ENCODE measurements around the gene NUB1. TPM values are rescaled to one million over a fixed set of nuclear protein-coding genes. Genes with fewer than 3 reads are reported as not detected.
A peak's percentile ranks its signal among the peaks of the same experiment; 100 is the strongest.

Gene NUB1
- total RNA-seq, 1 donor from 2014 or later: 55.2 TPM

DNA sequence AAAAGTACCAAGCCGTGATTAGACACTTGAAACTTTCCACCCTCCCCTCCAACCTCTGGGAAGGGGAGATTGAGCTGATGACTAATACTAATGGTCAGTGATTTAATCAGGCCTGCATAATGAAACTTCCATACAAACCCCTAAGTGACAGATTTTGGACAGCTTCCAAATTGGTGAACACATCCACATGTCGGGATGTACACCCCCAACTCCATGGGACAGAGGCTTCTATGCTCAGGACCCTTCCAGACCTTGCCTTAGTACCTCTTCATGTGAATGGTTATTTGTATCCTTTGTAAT lies 4.8 kb downstream of the NUB1 start:
- ATAC-seq: no peak
- no peak for DNase-seq
- H3K4me3 ChIP-seq: no peak overlapping the region
- H3K9me3 ChIP-seq: no peaks in the 10 kb centered on the region
- H3K27ac ChIP-seq: no peak overlapping the region
- H3K4me1 ChIP-seq: peaks cover 24% of the 10 kb centered on the region
- TF ChIP-seq, protein P1, sequence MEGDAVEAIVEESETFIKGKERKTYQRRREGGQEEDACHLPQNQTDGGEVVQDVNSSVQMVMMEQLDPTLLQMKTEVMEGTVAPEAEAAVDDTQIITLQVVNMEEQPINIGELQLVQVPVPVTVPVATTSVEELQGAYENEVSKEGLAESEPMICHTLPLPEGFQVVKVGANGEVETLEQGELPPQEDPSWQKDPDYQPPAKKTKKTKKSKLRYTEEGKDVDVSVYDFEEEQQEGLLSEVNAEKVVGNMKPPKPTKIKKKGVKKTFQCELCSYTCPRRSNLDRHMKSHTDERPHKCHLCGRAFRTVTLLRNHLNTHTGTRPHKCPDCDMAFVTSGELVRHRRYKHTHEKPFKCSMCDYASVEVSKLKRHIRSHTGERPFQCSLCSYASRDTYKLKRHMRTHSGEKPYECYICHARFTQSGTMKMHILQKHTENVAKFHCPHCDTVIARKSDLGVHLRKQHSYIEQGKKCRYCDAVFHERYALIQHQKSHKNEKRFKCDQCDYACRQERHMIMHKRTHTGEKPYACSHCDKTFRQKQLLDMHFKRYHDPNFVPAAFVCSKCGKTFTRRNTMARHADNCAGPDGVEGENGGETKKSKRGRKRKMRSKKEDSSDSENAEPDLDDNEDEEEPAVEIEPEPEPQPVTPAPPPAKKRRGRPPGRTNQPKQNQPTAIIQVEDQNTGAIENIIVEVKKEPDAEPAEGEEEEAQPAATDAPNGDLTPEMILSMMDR (IDR thresholded peaks at IDR 0.05): no peak
- peaks cover 41% of the 10 kb centered on the region for H3K36me3 ChIP-seq
- no peaks in the 10 kb centered on the region for H3K27me3 ChIP-seq
- intact Hi-C loops (cut with DNase I): no loop called here

DNA sequence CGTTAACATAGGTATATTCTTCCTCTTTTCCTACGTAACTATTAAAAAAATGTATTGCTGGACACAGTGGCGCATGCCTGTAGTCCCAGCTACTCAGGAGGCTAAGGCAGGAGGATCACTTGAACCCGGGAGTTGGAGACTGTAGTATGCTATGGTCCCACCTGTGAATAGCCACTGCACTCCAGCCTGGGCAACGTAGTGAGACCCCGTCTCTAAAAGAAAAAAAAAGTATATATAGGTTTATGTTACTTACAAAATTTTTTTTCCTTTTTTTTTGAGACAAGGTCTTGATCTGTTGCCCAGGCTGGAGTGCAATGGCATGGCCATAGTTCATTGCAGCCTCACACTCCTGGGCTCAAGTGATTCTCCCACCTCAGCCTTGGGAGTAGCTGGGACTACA lies 5.6 kb downstream of the NUB1 start:
- DNase-seq (no peak), ATAC-seq (no peak)
- Histone ChIP-seq H3K36me3 (peaks cover 49% of the 10 kb centered on the region), H3K9me3 (no peaks in the 10 kb centered on the region), H3K4me3 (no peak overlapping the region), H3K4me1 (peaks cover 24% of the 10 kb centered on the region), H3K27me3 (no peaks in the 10 kb centered on the region), H3K27ac (no peak overlapping the region)
- TF ChIP-seq, protein P1 (IDR thresholded peaks at IDR 0.05): no peak
- intact Hi-C loops (cut with DNase I): no loop called here

DNA sequence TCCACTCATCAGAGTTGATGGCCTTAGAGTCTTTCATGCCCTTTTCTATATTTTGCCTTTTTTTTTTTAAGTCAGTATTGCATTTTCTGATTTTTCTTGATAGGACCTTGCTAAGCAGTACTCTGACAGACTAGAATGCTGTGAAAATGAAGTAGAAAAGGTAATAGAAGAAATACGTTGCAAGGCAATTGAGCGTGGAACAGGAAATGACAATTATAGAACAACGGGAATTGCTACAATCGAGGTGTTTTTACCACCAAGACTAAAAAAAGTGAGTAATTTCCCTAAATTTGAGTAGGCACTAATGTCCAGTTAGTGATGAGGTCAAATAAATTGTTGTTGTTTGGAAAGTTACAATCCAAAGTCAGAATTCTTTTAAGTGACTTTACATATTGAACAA lies 7.4 kb downstream of the NUB1 start:
- intact Hi-C loops (cut with DNase I): no loop called here
- Histone ChIP-seq H3K4me3 (no peak overlapping the region), H3K9me3 (no peaks in the 10 kb centered on the region), H3K27me3 (no peaks in the 10 kb centered on the region), H3K36me3 (peaks cover 66% of the 10 kb centered on the region), H3K27ac (peak overlapping the region; percentile 72), H3K4me1 (peaks cover 10% of the 10 kb centered on the region)
- no peak for DNase-seq
- TF ChIP-seq, protein P1 (IDR thresholded peaks at IDR 0.05): no peak
- ATAC-seq: no peak

DNA sequence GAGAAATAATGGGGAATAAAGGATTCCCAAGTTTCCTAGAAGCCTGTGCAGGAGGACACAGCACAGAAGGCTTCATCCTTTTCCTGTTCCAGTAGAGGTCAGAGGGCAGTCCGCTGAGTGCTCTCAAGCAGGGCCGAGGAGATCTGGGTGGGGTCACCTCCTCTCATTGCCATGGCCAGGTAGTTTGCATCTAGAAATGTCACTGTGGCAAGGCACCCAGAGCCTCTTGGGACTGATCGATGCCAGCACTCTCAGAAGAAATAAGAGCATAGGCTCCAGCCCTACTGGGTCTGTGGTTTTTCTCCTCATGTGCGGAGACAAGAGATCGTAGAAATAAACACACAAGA lies 7.9 kb downstream of the NUB1 start:
- no peak for DNase-seq
- H3K27ac ChIP-seq: peak overlapping the region; percentile 72
- TF ChIP-seq, protein P1 (IDR thresholded peaks at IDR 0.05): no peak
- intact Hi-C loops (cut with DNase I): no loop called here
- no peaks in the 10 kb centered on the region for H3K9me3 ChIP-seq
- ATAC-seq: peak; percentile 57
- H3K36me3 ChIP-seq: peaks cover 68% of the 10 kb centered on the region
- peaks cover 10% of the 10 kb centered on the region for H3K4me1 ChIP-seq
- H3K4me3 ChIP-seq: peak overlapping the region; percentile 42
- H3K27me3 ChIP-seq: no peaks in the 10 kb centered on the region

DNA sequence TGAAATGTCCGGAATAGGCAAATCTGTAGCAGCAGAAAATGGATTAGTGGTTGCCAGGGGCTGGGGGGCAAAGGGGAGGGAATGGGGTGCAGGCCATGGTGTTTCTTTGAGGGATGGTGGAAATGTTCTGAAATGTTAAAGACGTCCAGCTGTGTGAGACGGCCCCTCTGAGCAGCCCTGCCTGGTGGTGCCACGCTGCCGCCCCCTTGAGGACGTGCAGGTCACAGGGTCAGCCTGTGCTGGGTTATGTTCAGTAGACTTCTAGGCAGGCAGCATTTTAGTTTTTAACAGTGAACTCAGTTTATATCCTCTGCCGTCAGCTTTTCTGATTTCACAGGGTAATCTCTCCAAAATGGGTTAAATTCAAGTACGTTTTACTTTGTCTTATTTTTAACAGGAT lies 9.4 kb downstream of the NUB1 start:
- DNase-seq (no peak), ATAC-seq (peak; percentile 35)
- Histone ChIP-seq H3K4me3 (no peak overlapping the region), H3K9me3 (no peaks in the 10 kb centered on the region), H3K36me3 (peaks cover 63% of the 10 kb centered on the region), H3K4me1 (peaks cover 10% of the 10 kb centered on the region), H3K27me3 (no peaks in the 10 kb centered on the region), H3K27ac (no peak overlapping the region)
- intact Hi-C loops (cut with DNase I): no loop called here
- TF ChIP-seq, protein P1 (IDR thresholded peaks at IDR 0.05): no peak

DNA sequence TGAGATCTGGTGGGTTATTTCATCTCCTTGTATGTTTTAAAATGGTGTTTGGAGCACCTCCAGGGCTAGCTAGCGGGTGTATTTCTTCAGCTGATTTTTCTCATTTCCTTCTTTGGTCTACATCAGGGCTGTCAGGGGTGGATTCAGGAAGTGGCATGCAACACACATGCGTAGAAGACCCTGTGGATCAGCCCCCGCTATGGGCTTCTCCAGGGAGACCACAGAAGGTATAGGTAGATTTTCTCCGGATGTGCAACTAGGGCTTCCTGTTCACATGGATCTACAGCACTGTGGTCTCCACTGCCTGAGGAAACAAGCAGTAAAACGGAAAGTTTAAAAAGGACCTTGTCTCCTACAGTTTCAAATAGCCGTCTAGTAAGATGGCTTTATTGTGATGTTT lies 10.4 kb downstream of the NUB1 start:
- H3K36me3 ChIP-seq: peaks cover 63% of the 10 kb centered on the region

More for the DNA sequence above, 10.4 kb downstream of the NUB1 start:
- TF ChIP-seq, protein P1 (IDR thresholded peaks at IDR 0.05): no peak
- DNase-seq: no peak
- H3K27me3 ChIP-seq: no peaks in the 10 kb centered on the region
- intact Hi-C loops (cut with DNase I): no loop called here
- no peak overlapping the region for H3K4me3 ChIP-seq
- peak; percentile 59 for ATAC-seq
- H3K27ac ChIP-seq: peak overlapping the region; percentile 49
- H3K9me3 ChIP-seq: no peaks in the 10 kb centered on the region
- H3K4me1 ChIP-seq: peaks cover 10% of the 10 kb centered on the region

Data from upper lobe of right lung (tissue), 1 donor.